Choroid plexus epithelial cell (primary cell): ENCODE measurements around the gene TMEM131.

ENCODE experiments used
- DNase-seq: peaks from one replicate; pipeline ENCODE4 v3.0.0-alpha.2; 2010; ENCODE audit warnings: low read depth
- H3K4me3 ChIP-seq: 2 replicates; pipeline ENCODE4 v1.5.1; 2011; ENCODE audit warnings: low read depth, mild to moderate bottlenecking, control low read depth, low read length, moderate library complexity
- TF ChIP-seq, protein P1 (sequence below): conservative IDR thresholded peaks from 2 replicates; pipeline ENCODE4 v1.5.1; 2011; ENCODE audit warnings: low read depth, mild to moderate bottlenecking, control low read depth, inconsistent platforms, low read length, moderate library complexity

Gene TMEM131

DNA sequence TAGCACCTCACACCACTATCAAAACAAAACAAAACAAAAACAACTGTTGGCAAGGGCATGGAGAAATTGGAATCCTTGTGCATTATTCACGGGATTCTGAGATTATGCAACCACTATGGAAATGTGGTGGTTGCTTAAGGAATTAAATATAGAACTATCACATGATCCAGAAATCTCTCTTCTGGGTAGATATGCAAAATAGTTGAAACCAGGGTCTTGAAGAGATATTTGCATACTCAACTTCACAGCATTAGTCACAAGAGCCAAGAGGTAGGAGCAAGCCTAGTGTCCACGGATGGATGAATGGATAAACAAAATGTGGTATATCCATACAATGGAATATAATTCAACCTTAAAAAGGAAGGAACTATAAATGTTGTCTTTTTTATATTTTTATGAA lies 7.0 kb downstream of the TMEM131 start:
- TF ChIP-seq, protein P1, sequence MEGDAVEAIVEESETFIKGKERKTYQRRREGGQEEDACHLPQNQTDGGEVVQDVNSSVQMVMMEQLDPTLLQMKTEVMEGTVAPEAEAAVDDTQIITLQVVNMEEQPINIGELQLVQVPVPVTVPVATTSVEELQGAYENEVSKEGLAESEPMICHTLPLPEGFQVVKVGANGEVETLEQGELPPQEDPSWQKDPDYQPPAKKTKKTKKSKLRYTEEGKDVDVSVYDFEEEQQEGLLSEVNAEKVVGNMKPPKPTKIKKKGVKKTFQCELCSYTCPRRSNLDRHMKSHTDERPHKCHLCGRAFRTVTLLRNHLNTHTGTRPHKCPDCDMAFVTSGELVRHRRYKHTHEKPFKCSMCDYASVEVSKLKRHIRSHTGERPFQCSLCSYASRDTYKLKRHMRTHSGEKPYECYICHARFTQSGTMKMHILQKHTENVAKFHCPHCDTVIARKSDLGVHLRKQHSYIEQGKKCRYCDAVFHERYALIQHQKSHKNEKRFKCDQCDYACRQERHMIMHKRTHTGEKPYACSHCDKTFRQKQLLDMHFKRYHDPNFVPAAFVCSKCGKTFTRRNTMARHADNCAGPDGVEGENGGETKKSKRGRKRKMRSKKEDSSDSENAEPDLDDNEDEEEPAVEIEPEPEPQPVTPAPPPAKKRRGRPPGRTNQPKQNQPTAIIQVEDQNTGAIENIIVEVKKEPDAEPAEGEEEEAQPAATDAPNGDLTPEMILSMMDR = no peak
- no peak overlapping the region for H3K4me3 ChIP-seq
- DNase-seq = no peak

DNA sequence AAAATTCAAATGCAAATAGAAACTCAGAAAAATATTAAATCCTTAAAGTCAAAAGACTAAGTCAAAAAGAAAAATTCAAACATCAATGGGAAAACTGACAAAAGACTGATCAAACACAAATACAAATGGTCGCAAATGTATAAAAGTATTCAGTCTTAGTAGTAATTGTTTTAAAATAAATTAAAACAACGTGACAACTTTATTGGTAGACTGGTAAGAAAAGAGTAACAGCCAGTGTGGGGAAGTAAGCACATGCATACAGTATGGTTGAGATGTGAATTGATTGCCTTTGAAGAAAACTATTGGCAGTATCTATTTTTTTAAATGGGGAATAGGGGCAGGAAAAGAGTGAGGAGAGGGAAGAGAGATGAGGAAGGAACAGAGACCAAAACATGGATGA lies 9.8 kb downstream of the TMEM131 start:
- TF ChIP-seq, protein P1 = no peak
- H3K4me3 ChIP-seq = no peak overlapping the region
- DNase-seq = no peak

DNA sequence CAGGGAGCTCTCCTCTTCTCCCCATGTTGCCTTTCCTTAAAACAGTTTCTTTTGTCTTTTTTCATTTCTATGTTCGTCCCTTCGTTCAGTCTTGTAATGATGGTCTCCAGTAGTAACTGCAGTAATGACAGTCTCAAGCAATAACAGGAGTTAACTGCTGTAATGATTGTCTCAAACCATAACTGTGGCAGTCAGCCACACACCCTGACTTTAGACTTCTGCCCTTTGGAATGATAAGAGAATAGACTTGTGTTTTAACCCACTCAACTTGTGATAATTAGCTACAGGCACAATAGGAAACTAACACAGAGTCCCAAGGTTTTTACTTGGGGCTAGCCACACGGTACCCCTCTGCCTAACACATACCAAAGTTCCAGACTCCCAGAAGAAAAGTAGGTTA lies 12.1 kb downstream of the TMEM131 start:
- H3K4me3 ChIP-seq = no peak overlapping the region
- no peak for DNase-seq
- TF ChIP-seq, protein P1 = no peak

DNA sequence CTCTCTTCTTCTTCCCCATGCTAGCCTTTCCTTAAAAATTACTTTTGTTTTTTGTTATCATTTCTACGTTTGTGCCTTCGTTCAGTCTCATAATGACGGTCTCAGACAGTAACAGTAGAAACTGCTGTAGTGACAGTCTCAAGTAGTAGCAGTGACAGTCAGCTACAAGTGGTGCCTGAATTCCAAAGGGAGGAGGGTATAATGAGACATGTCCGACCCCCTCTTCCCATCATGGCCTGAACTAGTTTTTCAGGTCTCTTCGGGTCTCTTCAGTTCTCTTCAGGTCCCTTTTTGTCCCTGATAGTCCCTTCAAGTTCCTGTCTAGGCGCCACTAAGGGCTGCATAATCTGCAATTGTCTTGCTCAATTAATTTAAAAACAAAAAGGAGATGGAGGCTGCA lies 12.6 kb downstream of the TMEM131 start:
- no peak for DNase-seq
- H3K4me3 ChIP-seq = no peak overlapping the region
- TF ChIP-seq, protein P1 = no peak

DNA sequence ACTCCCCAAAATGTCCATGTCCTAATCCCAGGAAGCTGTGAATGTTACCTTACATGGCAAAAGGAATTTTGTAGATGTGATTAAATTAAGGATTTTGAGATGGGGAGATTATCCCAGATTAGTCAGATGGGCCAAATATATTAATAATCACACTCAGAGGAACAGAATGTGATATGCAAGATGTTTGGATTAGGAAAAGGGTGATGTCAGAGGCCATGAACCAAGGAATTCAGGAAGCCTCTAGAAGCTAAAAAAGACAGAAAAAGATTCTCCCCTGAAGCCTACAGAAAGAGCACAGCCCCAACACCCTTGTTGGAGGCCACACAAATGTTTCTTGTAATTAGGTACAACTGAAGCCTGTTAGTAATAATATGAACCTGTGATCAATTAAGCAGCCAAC lies 13.1 kb downstream of the TMEM131 start:
- DNase-seq = no peak
- no peak overlapping the region for H3K4me3 ChIP-seq
- TF ChIP-seq, protein P1 = no peak

DNA sequence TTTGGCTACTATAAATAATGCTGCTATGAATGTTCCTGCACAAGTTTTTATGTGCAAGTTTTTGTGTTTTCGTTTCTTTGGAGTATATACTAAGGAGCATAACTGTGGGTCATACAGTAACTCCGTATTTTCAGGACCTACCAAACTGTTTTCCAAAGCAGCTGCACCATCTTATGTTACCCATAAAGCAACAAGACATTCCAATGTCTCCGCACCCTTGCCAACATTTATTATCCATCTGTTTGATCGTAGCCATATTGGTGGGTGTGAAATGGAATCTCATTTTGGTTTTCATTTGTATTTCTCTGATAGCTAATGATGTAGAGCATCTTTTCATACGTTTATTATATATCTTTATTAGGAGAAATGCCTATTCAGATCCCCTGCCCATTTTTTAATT lies 13.8 kb downstream of the TMEM131 start:
- no peak overlapping the region for H3K4me3 ChIP-seq
- no peak for DNase-seq
- TF ChIP-seq, protein P1 = no peak

DNA sequence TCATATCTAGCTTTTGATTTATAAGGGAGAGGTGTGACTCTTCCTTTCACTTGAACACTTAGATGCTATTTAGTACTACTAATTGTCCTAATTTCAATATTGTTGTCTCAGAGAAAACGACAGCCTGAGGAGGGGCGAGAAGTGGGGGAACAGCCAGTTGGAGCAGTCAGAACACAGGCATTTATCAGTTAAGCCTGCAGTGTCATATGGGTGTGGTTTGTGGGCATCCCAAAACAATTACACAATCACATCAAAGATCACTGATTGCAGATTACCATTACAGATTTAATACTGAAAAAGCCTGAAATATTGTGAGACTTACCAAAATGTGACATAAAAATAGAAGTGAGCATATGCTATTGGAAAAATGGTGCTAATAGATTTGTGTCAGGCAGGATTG lies 15.8 kb downstream of the TMEM131 start:
- H3K4me3 ChIP-seq = no peak overlapping the region
- TF ChIP-seq, protein P1 = no peak
- DNase-seq = no peak
